ENCODE data around the gene COL18A1. TPM values are rescaled to one million over a fixed set of nuclear protein-coding genes. Genes with fewer than 3 reads are reported as not detected.

The COL18A1 gene
- total RNA-seq, 1 experiment from 2014 or later, result 676 TPM

- Histone ChIP-seq H3K9me3 (ENCODE audit: control insufficient read depth, insufficient read depth, low read depth, low read length) (peaks cover 8% of the 10 kb centered on the region; the same call in 1 of the 2 replicates), H3K4me1 (ENCODE audit: control insufficient read depth, insufficient read depth, low read length) (peaks cover 6% of the 10 kb centered on the region), H3K27ac (ENCODE audit: low read length) (no peak overlapping the region), H3K27me3 (ENCODE audit: control insufficient read depth, insufficient read depth, low read length) (no peaks in the 10 kb centered on the region), H3K4me3 (ENCODE audit: low read depth in 2 of 2, low read length in 2 of 2) (no peak overlapping the region), H3K36me3 (ENCODE audit: control insufficient read depth, insufficient read depth, low read length) (no peaks in the 10 kb centered on the region)
- ATAC-seq (no peak), DNase-seq (ENCODE audit: low read depth, low spot score) (no peak)
- in situ Hi-C loops (cut with HindIII; ENCODE audit: low pct_unique_long_range_greater_than_20kb, low sequenced_read_pairs), result no loop called here
- POLR2A ChIA-PET, result no interaction called here
- BruUV-seq (replicated peaks), result no TSS peak
- no peak for TF ChIP-seq POLR2AphosphoS5 (IDR thresholded peaks at IDR 0.05; ENCODE audit: low read depth, low read length)
- TF ChIP-seq TCF7L2 (IDR thresholded peaks at IDR 0.05; ENCODE audit: low read depth, low read length), result no peak
- TF ChIP-seq SIN3A (IDR thresholded peaks at IDR 0.05; ENCODE audit: borderline replicate concordance, insufficient read depth, low read depth, low read length), result no peak
- TF ChIP-seq CTCF (IDR thresholded peaks at IDR 0.05), result no peak
- TF ChIP-seq, protein P1, sequence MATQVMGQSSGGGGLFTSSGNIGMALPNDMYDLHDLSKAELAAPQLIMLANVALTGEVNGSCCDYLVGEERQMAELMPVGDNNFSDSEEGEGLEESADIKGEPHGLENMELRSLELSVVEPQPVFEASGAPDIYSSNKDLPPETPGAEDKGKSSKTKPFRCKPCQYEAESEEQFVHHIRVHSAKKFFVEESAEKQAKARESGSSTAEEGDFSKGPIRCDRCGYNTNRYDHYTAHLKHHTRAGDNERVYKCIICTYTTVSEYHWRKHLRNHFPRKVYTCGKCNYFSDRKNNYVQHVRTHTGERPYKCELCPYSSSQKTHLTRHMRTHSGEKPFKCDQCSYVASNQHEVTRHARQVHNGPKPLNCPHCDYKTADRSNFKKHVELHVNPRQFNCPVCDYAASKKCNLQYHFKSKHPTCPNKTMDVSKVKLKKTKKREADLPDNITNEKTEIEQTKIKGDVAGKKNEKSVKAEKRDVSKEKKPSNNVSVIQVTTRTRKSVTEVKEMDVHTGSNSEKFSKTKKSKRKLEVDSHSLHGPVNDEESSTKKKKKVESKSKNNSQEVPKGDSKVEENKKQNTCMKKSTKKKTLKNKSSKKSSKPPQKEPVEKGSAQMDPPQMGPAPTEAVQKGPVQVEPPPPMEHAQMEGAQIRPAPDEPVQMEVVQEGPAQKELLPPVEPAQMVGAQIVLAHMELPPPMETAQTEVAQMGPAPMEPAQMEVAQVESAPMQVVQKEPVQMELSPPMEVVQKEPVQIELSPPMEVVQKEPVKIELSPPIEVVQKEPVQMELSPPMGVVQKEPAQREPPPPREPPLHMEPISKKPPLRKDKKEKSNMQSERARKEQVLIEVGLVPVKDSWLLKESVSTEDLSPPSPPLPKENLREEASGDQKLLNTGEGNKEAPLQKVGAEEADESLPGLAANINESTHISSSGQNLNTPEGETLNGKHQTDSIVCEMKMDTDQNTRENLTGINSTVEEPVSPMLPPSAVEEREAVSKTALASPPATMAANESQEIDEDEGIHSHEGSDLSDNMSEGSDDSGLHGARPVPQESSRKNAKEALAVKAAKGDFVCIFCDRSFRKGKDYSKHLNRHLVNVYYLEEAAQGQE (IDR thresholded peaks at IDR 0.05; ENCODE audit: insufficient read depth in 1 of 2, low read depth in 2 of 2, low read length in 1 of 2), result no peak
- CTCF ChIA-PET, result no interaction called here
- intact Hi-C loops (cut with micrococcal nuclease; ENCODE audit: unreplicated experiment), result no loop called here
Observed at GRCh38 chr21:45372732-45373355, 32.1 kb upstream of the COL18A1 start.

GRCh38 chr21:45373991-45374816 lies 30.8 kb upstream of the COL18A1 start:
- ChIA-PET POLR2A (no interaction called here), CTCF (interaction anchor here (0.5 kb wide), 1 partner anchor 86 kb away, joined by 4 read pairs; the partner anchor contains the start of gene POFUT2)
- in situ Hi-C loops (cut with HindIII; ENCODE audit: low pct_unique_long_range_greater_than_20kb, low sequenced_read_pairs), result no loop called here
- Histone ChIP-seq H3K9me3 (ENCODE audit: control insufficient read depth, insufficient read depth, low read depth, low read length) (peaks cover 8% of the 10 kb centered on the region; the same call in 1 of the 2 replicates), H3K36me3 (ENCODE audit: control insufficient read depth, insufficient read depth, low read length) (no peaks in the 10 kb centered on the region), H3K27ac (ENCODE audit: low read length) (no peak overlapping the region), H3K4me1 (ENCODE audit: control insufficient read depth, insufficient read depth, low read length) (peaks cover 9% of the 10 kb centered on the region), H3K27me3 (ENCODE audit: control insufficient read depth, insufficient read depth, low read length) (no peaks in the 10 kb centered on the region), H3K4me3 (ENCODE audit: low read depth in 2 of 2, low read length in 2 of 2) (no peak overlapping the region)
- intact Hi-C loops (cut with micrococcal nuclease; ENCODE audit: unreplicated experiment), result no loop called here
- DNase-seq (ENCODE audit: low read depth, low spot score) (no peak), ATAC-seq (no peak)
- BruUV-seq (replicated peaks), result no TSS peak
- TF ChIP-seq, protein P1 (IDR thresholded peaks at IDR 0.05; ENCODE audit: insufficient read depth in 1 of 2, low read depth in 2 of 2, low read length in 1 of 2), result no peak
- TF ChIP-seq SIN3A (IDR thresholded peaks at IDR 0.05; ENCODE audit: borderline replicate concordance, insufficient read depth, low read depth, low read length) (no peak), CTCF (IDR thresholded peaks at IDR 0.05) (no peak), TCF7L2 (IDR thresholded peaks at IDR 0.05; ENCODE audit: low read depth, low read length) (no peak), POLR2AphosphoS5 (IDR thresholded peaks at IDR 0.05; ENCODE audit: low read depth, low read length) (no peak)

All from Panc1 (cell line).